Activated CD4-positive, alpha-beta T cell treated with anti-CD3 and anti-CD28 coated beads for 36 hours (primary cell): ENCODE data around the gene RPGR. TPM values are rescaled to one million over a fixed set of nuclear protein-coding genes. Genes with fewer than 3 reads are reported as not detected.

ENCODE experiments used
- ATAC-seq: fragments of 200-7000 bp; cut with Tn5 transposase; one replicate; pipeline ENCODE4 v1.10.0; 2021; ENCODE audit warnings: mild to moderate bottlenecking, moderate library complexity
- CTCF ChIA-PET: fragments of 350-600 bp; sonication (Branson Sonifier 250); formaldehyde crosslinking; loops from one replicate; lab custom pipeline; 2021; ENCODE audit warnings: antibody characterized with exemption; lab: Charles Lee
- POLR2A ChIA-PET: fragments of 350-600 bp; sonication (Branson Sonifier 250); formaldehyde crosslinking; loops from one replicate; lab custom pipeline; 2021; ENCODE audit warnings: antibody characterized with exemption, inconsistent platforms; lab: Charles Lee
- DNase-seq: peaks from one replicate; pipeline ENCODE4 v3.0.0-alpha.2; 2020
- H3K27ac Mint-ChIP-seq: one replicate; pipeline ENCODE4 v1.8.0; 2021; ENCODE audit warnings: mixed read lengths
- H3K27me3 Mint-ChIP-seq: one replicate; pipeline ENCODE4 v1.8.0; 2021; ENCODE audit warnings: mixed read lengths
- H3K36me3 Mint-ChIP-seq: one replicate; pipeline ENCODE4 v1.8.0; 2021; ENCODE audit warnings: low read depth, mixed read lengths
- H3K4me1 Mint-ChIP-seq: one replicate; pipeline ENCODE4 v1.8.0; 2021; ENCODE audit warnings: mixed read lengths
- H3K4me3 Mint-ChIP-seq: one replicate; pipeline ENCODE4 v1.8.0; 2021; ENCODE audit warnings: mild to moderate bottlenecking, moderate library complexity, mixed read lengths
- H3K9me3 Mint-ChIP-seq: one replicate; pipeline ENCODE4 v1.8.0; 2021; ENCODE audit warnings: low read depth, mixed read lengths
- intact Hi-C, 2 experiments: fragments of 100-400 bp; cut with DNase I in 1 of 2; cut with micrococcal nuclease in 1 of 2; formaldehyde crosslinking; loops; one replicate each; pipeline versions ENCODE4 v1.14.2 to v1.15.1; 2022 to 2024; cut with DNase I, micrococcal nuclease
- total RNA-seq, 2 experiments: library from RNA; stranded (reverse); gene quantifications; one replicate each; pipeline ENCODE4 v1.2.3, GENCODE V29; 2021

The RPGR gene
- total RNA-seq, 2 experiments from 2014 or later, result 6.4 to 7.1 TPM

DNA sequence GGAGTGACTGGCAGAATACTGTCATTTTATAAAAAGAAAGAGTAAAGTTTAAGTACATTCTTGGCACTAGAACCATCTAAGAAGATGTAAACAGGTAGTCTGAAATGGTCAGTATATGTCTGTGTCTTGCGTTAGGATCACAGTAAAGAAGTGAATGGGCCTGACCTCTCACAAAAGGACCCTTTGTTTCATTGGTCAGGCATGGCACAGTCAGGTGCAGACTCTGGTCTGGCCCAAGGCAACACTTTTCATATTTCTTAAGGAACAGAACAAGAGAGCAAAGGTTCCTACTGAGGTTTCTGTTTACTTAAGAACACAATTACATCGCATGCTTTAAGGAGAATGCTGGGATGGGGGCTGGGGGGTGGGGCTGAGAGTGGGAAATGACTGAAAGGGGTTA, 48.1 kb downstream of the RPGR start:
- intact Hi-C loops, result no loop called here
- H3K4me3 Mint-ChIP-seq, result no peak overlapping the region
- H3K36me3 Mint-ChIP-seq, result peaks cover 2% of the 10 kb centered on the region
- ATAC-seq (no peak), DNase-seq (no peak)
- H3K27ac Mint-ChIP-seq, result no peak overlapping the region
- CTCF ChIA-PET, result no interaction called here
- H3K27me3 Mint-ChIP-seq, result no peaks in the 10 kb centered on the region
- no peaks in the 10 kb centered on the region for H3K9me3 Mint-ChIP-seq
- POLR2A ChIA-PET, result no interaction called here
- H3K4me1 Mint-ChIP-seq, result no peaks in the 10 kb centered on the region

DNA sequence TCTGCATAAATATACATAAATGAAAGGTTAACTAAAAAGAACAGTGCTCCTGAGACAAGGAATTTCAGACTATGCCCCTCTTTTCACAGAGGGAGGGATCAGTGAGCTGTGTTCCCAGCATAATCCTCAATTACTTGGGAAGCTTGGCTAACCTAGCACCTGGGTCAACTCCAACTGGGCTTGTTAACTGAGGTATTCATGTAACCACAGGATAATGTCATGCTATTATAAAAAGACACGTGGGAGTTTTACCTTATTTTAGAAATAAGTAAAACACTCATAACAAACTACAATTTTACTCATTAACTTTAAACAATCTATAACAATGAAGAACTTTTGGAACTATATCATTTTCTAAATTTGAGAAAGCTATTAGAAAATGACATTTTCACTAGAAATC, 48.6 kb downstream of the RPGR start:
- ChIA-PET POLR2A (no interaction called here), CTCF (no interaction called here)
- Mint-ChIP-seq H3K27me3 (no peaks in the 10 kb centered on the region), H3K36me3 (peaks cover 2% of the 10 kb centered on the region), H3K4me1 (no peaks in the 10 kb centered on the region), H3K27ac (no peak overlapping the region), H3K9me3 (no peaks in the 10 kb centered on the region), H3K4me3 (no peak overlapping the region)
- DNase-seq, result no peak
- intact Hi-C loops, result no loop called here
- no peak for ATAC-seq

GRCh38 chrX:38277802-38278201, 49.5 kb downstream of the RPGR start:
- ATAC-seq (no peak), DNase-seq (no peak)
- POLR2A ChIA-PET, result no interaction called here
- Mint-ChIP-seq H3K27me3 (no peaks in the 10 kb centered on the region), H3K9me3 (no peaks in the 10 kb centered on the region), H3K36me3 (peaks cover 2% of the 10 kb centered on the region), H3K27ac (no peak overlapping the region), H3K4me1 (no peaks in the 10 kb centered on the region), H3K4me3 (no peak overlapping the region)
- CTCF ChIA-PET, result no interaction called here
- intact Hi-C loops, result no loop called here

GRCh38 chrX:38277136-38277535, 50.2 kb downstream of the RPGR start:
- Mint-ChIP-seq H3K4me1 (no peaks in the 10 kb centered on the region), H3K27me3 (no peaks in the 10 kb centered on the region), H3K27ac (no peak overlapping the region), H3K4me3 (no peak overlapping the region), H3K9me3 (no peaks in the 10 kb centered on the region), H3K36me3 (peaks cover 2% of the 10 kb centered on the region)
- ChIA-PET CTCF (no interaction called here), POLR2A (no interaction called here)
- DNase-seq (no peak), ATAC-seq (no peak)
- intact Hi-C loops, result no loop called here

GRCh38 chrX:38276089-38276488, 51.2 kb downstream of the RPGR start:
- intact Hi-C loops, result no loop called here
- ATAC-seq (no peak), DNase-seq (no peak)
- Mint-ChIP-seq H3K4me1 (no peaks in the 10 kb centered on the region), H3K27ac (no peak overlapping the region), H3K36me3 (peaks cover 2% of the 10 kb centered on the region), H3K27me3 (no peaks in the 10 kb centered on the region), H3K9me3 (no peaks in the 10 kb centered on the region), H3K4me3 (no peak overlapping the region)
- ChIA-PET POLR2A (no interaction called here), CTCF (no interaction called here)

DNA sequence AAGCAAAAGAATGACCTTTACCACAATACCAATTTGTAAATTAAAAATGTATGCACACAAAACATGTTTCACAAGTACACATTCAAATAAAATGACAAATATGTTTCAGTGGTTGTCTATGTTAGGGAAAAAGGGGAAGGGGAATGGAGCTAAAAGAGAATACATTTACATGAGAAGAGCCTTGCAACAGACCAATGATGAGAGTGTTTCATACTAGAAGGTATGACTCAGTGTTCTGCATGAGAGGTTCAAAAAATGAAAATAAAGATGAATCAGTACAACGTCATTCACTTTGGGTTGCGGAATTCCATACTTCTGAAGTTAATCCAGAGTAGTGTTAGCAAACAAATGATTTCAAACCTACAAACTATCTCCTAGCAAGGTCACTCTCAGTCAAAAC, 51.7 kb downstream of the RPGR start:
- POLR2A ChIA-PET, result no interaction called here
- Mint-ChIP-seq H3K9me3 (no peaks in the 10 kb centered on the region), H3K4me3 (no peak overlapping the region), H3K27ac (no peak overlapping the region), H3K36me3 (peaks cover 6% of the 10 kb centered on the region), H3K4me1 (no peaks in the 10 kb centered on the region), H3K27me3 (no peaks in the 10 kb centered on the region)
- no peak for DNase-seq
- CTCF ChIA-PET, result no interaction called here
- ATAC-seq, result no peak
- intact Hi-C loops, result no loop called here

DNA sequence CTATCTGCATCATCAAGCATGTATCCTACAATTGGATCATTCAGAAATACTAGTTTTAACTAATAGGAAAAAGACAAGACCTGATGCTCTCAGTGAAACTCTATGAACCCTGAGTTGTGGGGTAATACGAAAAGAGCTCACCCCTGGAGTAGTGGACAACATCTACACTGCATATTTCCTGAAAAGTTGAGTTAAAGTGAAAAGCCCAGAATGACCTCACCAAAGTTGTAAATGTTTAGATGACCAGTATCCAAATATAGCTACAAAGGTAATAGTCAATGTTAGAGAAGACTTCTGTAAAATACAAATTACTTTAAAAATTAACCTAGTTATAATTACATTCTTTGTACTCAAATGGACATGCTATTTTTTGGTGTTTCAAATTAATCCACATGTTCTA, 53.9 kb downstream of the RPGR start:
- Mint-ChIP-seq H3K27me3 (no peaks in the 10 kb centered on the region), H3K4me3 (no peak overlapping the region), H3K9me3 (no peaks in the 10 kb centered on the region), H3K27ac (no peak overlapping the region), H3K36me3 (peaks cover 10% of the 10 kb centered on the region), H3K4me1 (no peaks in the 10 kb centered on the region)
- intact Hi-C loops, result no loop called here
- DNase-seq (no peak), ATAC-seq (no peak)
- ChIA-PET POLR2A (no interaction called here), CTCF (interaction anchor here (0.5 kb wide), 1 partner anchor 399 kb away, joined by 4 read pairs; no protein-coding TSS in a partner anchor)

DNA sequence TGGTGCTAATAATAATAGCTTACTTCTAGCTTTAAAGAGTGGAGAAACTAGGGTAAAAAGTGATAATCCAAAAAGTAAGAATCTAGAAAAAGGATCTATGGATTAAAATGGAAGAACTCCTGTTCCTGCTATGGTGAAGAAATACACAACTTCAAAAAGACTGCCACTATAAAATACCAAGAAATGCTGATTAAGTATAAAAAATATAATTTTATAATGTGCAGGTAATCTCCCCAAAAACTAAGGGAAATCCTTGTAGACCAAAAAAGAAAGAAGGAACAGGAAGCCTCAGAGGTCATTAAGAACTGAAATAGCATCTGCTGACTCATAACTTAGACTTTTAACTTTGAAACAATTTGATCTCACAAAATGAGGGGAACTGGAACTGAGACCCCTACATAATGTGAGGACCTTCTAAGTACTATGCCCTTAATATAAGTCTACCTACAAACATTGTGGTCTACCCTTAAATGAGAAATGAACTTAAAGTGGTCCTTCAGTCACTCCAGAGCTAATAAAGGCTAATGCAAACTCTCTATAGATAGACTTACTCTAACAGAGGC, 56.1 kb downstream of the RPGR start:
- Mint-ChIP-seq H3K27me3 (no peaks in the 10 kb centered on the region), H3K4me1 (no peaks in the 10 kb centered on the region), H3K9me3 (no peaks in the 10 kb centered on the region), H3K27ac (no peak overlapping the region), H3K4me3 (no peak overlapping the region), H3K36me3 (peaks cover 8% of the 10 kb centered on the region)
- ChIA-PET POLR2A (no interaction called here), CTCF (no interaction called here)
- no peak for ATAC-seq
- intact Hi-C loops, result no loop called here
- DNase-seq, result no peak

DNA sequence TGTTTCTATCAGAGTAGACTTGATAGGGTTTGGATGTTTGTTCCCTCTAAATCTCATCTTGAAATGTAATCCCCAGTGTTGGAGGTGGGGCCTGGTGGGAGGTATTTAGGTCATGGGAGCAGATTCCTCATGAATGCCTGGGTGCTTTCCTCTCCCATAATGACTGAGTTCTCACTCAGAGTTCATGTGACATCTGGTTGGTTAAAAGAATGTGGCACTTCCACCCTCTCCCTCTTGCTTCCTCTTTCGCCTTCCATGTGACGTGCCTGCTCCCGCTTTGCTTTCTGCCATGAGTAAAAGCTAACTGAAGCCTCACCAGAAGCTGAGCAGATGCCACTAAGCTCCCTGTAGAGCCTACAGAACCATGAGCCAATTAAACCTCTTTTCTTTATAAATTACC, 59.3 kb downstream of the RPGR start:
- H3K4me1 Mint-ChIP-seq, result no peaks in the 10 kb centered on the region
- peaks cover 8% of the 10 kb centered on the region for H3K36me3 Mint-ChIP-seq
- POLR2A ChIA-PET, result no interaction called here
- no peaks in the 10 kb centered on the region for H3K9me3 Mint-ChIP-seq
- no peak for DNase-seq
- intact Hi-C loops, result no loop called here
- H3K27ac Mint-ChIP-seq, result no peak overlapping the region
- CTCF ChIA-PET, result no interaction called here
- H3K27me3 Mint-ChIP-seq, result no peaks in the 10 kb centered on the region
- H3K4me3 Mint-ChIP-seq, result no peak overlapping the region
- no peak for ATAC-seq

GRCh38 chrX:38262715-38263620, 64.3 kb downstream of the RPGR start:
- no peak for ATAC-seq
- no peaks in the 10 kb centered on the region for H3K36me3 Mint-ChIP-seq
- no peak overlapping the region for H3K4me3 Mint-ChIP-seq
- H3K9me3 Mint-ChIP-seq, result no peaks in the 10 kb centered on the region
- POLR2A ChIA-PET, result no interaction called here
- no peaks in the 10 kb centered on the region for H3K4me1 Mint-ChIP-seq
- CTCF ChIA-PET, result no interaction called here
- H3K27me3 Mint-ChIP-seq, result no peaks in the 10 kb centered on the region
- no peak overlapping the region for H3K27ac Mint-ChIP-seq
- intact Hi-C loops, result no loop called here
- DNase-seq, result no peak

GRCh38 chrX:38260231-38260630, 67.1 kb downstream of the RPGR start:
- Mint-ChIP-seq H3K4me3 (no peak overlapping the region), H3K36me3 (no peaks in the 10 kb centered on the region), H3K27ac (no peak overlapping the region), H3K27me3 (no peaks in the 10 kb centered on the region), H3K9me3 (no peaks in the 10 kb centered on the region), H3K4me1 (no peaks in the 10 kb centered on the region)
- ChIA-PET CTCF (interaction anchor here (0.6 kb wide), 2 partner anchors 101 kb away, joined by 3 read pairs; no protein-coding TSS in a partner anchor), POLR2A (no interaction called here)
- DNase-seq (no peak), ATAC-seq (no peak)
- intact Hi-C loops, result no loop called here

- Mint-ChIP-seq H3K4me3 (no peak overlapping the region), H3K4me1 (no peaks in the 10 kb centered on the region), H3K36me3 (no peaks in the 10 kb centered on the region), H3K9me3 (no peaks in the 10 kb centered on the region), H3K27me3 (no peaks in the 10 kb centered on the region), H3K27ac (no peak overlapping the region)
- no peak for ATAC-seq
- intact Hi-C loops, result no loop called here
- ChIA-PET POLR2A (no interaction called here), CTCF (interaction anchor here (0.6 kb wide), 1 partner anchor 321 kb away, joined by 3 read pairs; no protein-coding TSS in a partner anchor)
- DNase-seq, result no peak
These were observed 71.3 kb downstream of the RPGR start for GRCh38 chrX:38256019-38256418.
